ENCODE data around the gene TAF1C. TPM values are rescaled to one million over a fixed set of nuclear protein-coding genes. Genes with fewer than 3 reads are reported as not detected.

Gene TAF1C
- total and polyA plus RNA-seq, 2 of the 8 experiments (the other 6 are each of a cell fraction or from before 2014, with no cell fraction given) = 44.6 to 63.8 TPM

- H3K9ac ChIP-seq (replicated peaks in 1 of 4; ENCODE audit: extremely low read depth in 1 of 4, low read depth in 3 of 4, low read length in 3 of 4) = no peak overlapping the region
- H2BK12ac ChIP-seq (ENCODE audit: low read depth, low read length) = no peak overlapping the region
- H3K4me2 ChIP-seq (ENCODE audit: insufficient read depth in 1 of 2, low read depth in 2 of 2, low read length in 2 of 2) = no peak overlapping the region
- TF ChIP-seq KDM1A (IDR thresholded peaks at IDR 0.05; ENCODE audit: borderline replicate concordance, low read length) = no peak
- H2AK5ac ChIP-seq (ENCODE audit: low read depth, low read length) = no peak overlapping the region
- H3K14ac ChIP-seq (ENCODE audit: insufficient read length) = no peak overlapping the region
- H3K27me3 ChIP-seq (replicated peaks in 1 of 4; ENCODE audit: control insufficient read depth in 3 of 4, extremely low read depth in 1 of 4, insufficient read depth in 3 of 4, low read length in 3 of 4) = no peaks in the 10 kb centered on the region
- CTCF ChIA-PET (ENCODE audit: partially characterized antibody) = interaction anchor here (0.7 to 1.4 kb wide), 3 partner anchors 11 to 278 kb away, joined by 3 to 4 read pairs (median 3); no protein-coding TSS in a partner anchor
- no peak overlapping the region for H4K8ac ChIP-seq (ENCODE audit: extremely low read depth, insufficient read depth, low read length)
- H2BK15ac ChIP-seq (ENCODE audit: low read length) = no peak overlapping the region
- WGBS, 2 experiments (ENCODE audit: extremely low coverage in 1 of 2, insufficient coverage in 1 of 2, insufficient read length in 1 of 2, insufficient replicate concordance in 2 of 2, low coverage in 1 of 2, low lambda C conversion rate in 2 of 2, missing lambda C conversion rate in 1 of 2) = 92% methylated on average over 18 of the region's 18 CpGs; no CpG with 5 or more reads in 1 of the 2 experiments
- H3K79me2 ChIP-seq (ENCODE audit: control insufficient read depth in 1 of 2, insufficient read depth in 2 of 2, low read length in 2 of 2) = no peaks in the 10 kb centered on the region
- FAIRE-seq = no peak
- no peak overlapping the region for H2BK20ac ChIP-seq (ENCODE audit: low read length)
- no peak overlapping the region for H2BK120ac ChIP-seq (replicated peaks; ENCODE audit: low read depth, low read length)
- H3K4ac ChIP-seq (replicated peaks; ENCODE audit: insufficient read length, low read depth, low read length) = no peak overlapping the region
- no peak overlapping the region for H2AFZ ChIP-seq (ENCODE audit: low read length)
- POLR2A ChIA-PET (ENCODE audit: partially characterized antibody) = no interaction called here
- H3K79me1 ChIP-seq (ENCODE audit: low read depth, low read length) = no peaks in the 10 kb centered on the region
- H3K4me1 ChIP-seq (replicated peaks in 1 of 4; ENCODE audit: control insufficient read depth in 3 of 4, insufficient read depth in 4 of 4, low read length in 3 of 4) = peaks cover 0 to 3% (median 0%) of the 10 kb centered on the region in 4 experiments; a peak in 1 of 7 replicates
- no peak overlapping the region for H4K91ac ChIP-seq (replicated peaks; ENCODE audit: insufficient read length, low read length)
- no peak for DNase-seq (ENCODE audit: low read depth in 1 of 2, low spot score in 2 of 2)
- no peak overlapping the region for H3K18ac ChIP-seq (ENCODE audit: extremely low read depth, low read length)
- no peak overlapping the region for H3K4me3 ChIP-seq (ENCODE audit: extremely low read depth in 1 of 4, insufficient read depth in 2 of 4, low read depth in 3 of 4, low read length in 4 of 4)
- no peaks in the 10 kb centered on the region for H3K9me3 ChIP-seq (ENCODE audit: insufficient read depth in 2 of 2, low read depth in 1 of 2, low read length in 1 of 2)
- no peaks in the 10 kb centered on the region for H3K36me3 ChIP-seq (ENCODE audit: control insufficient read depth in 2 of 4, insufficient read depth in 4 of 4, low read length in 3 of 4)
- no peak overlapping the region for H2BK5ac ChIP-seq (ENCODE audit: low read depth, low read length)
- H3K23ac ChIP-seq (ENCODE audit: insufficient read length) = no peak overlapping the region
- H3K23me2 ChIP-seq (ENCODE audit: low read depth, low read length) = no peaks in the 10 kb centered on the region
- H4K5ac ChIP-seq (ENCODE audit: insufficient read length, low read depth, low read length) = no peak overlapping the region
- no peak overlapping the region for H3K27ac ChIP-seq (ENCODE audit: low read depth, low read length)
- no peaks in the 10 kb centered on the region for H4K20me1 ChIP-seq (replicated peaks in 1 of 2; ENCODE audit: control insufficient read depth in 1 of 2, insufficient read depth in 2 of 2, low read length in 2 of 2)
- no peak overlapping the region for H3K56ac ChIP-seq (replicated peaks; ENCODE audit: insufficient read length, low read depth, low read length)
These were observed 19.3 kb upstream of the TAF1C start for GRCh38 chr16:84205976-84206691.
